Loucy (cell line): ENCODE measurements around the gene KLHL3.

Experiments used
- H2AFZ ChIP-seq: fragments of 200-600 bp; sonication (generic); 2 replicates; pipeline ENCODE4 v1.6.0; 2016; ENCODE audit warnings: antibody characterized with exemption, mild to moderate bottlenecking, low read length, moderate library complexity
- H3F3A ChIP-seq: fragments of 200-600 bp; 2 replicates; pipeline ENCODE4 v1.6.0; 2016; ENCODE audit warnings: antibody characterized with exemption, low read depth, mild to moderate bottlenecking
- H3K27me3 ChIP-seq: fragments of 200-600 bp; sonication (generic); 2 replicates; pipeline ENCODE4 v1.6.1; 2014; ENCODE audit warnings: low read length, mild to moderate bottlenecking; ENCODE audit not compliant: insufficient read depth, poor library complexity, severe bottlenecking
- H3K36me3 ChIP-seq: fragments of 200-600 bp; sonication (generic); 2 replicates; pipeline ENCODE4 v1.6.1; 2016; ENCODE audit warnings: low read length; ENCODE audit not compliant: insufficient read depth
- H3K4me1 ChIP-seq: fragments of 200-600 bp; sonication (generic); 2 replicates; pipeline ENCODE4 v1.5.1; 2014; ENCODE audit warnings: low read length, mild to moderate bottlenecking; ENCODE audit not compliant: insufficient read depth, poor library complexity, severe bottlenecking
- H3K4me2 ChIP-seq: fragments of 200-600 bp; sonication (generic); 2 replicates; pipeline ENCODE4 v1.6.0; 2014; ENCODE audit warnings: antibody characterized with exemption, low read length, low read depth, mild to moderate bottlenecking; ENCODE audit not compliant: poor library complexity, severe bottlenecking
- H3K4me3 ChIP-seq: fragments of 200-600 bp; sonication (generic); 2 replicates; pipeline ENCODE4 v1.5.1; 2014; ENCODE audit warnings: low read length, mild to moderate bottlenecking, mixed read lengths; ENCODE audit not compliant: poor library complexity, severe bottlenecking
- H3K79me2 ChIP-seq: fragments of 200-600 bp; sonication (generic); 2 replicates; pipeline ENCODE4 v1.6.1; 2014; ENCODE audit warnings: low read length; ENCODE audit not compliant: insufficient read depth
- H3K9ac ChIP-seq: fragments of 200-600 bp; sonication (generic); 2 replicates; pipeline ENCODE4 v1.6.0; 2014; ENCODE audit warnings: mild to moderate bottlenecking, low read depth, low read length, moderate library complexity; ENCODE audit not compliant: poor library complexity, severe bottlenecking
- H3K9me2 ChIP-seq: fragments of 200-600 bp; sonication (generic); replicated peaks from 2 replicates; pipeline ENCODE4 v1.6.1; 2016; ENCODE audit warnings: low read depth, low read length, mixed read lengths
- H3K9me3 ChIP-seq: fragments of 200-600 bp; sonication (generic); 2 replicates; pipeline ENCODE4 v1.6.1; 2014; ENCODE audit warnings: mild to moderate bottlenecking, antibody characterized with exemption, low read length, low read depth; ENCODE audit not compliant: insufficient read depth
- H4K20me1 ChIP-seq: fragments of 200-600 bp; sonication (generic); 2 replicates; pipeline ENCODE4 v1.6.0; 2014; ENCODE audit warnings: antibody characterized with exemption, low read length, mild to moderate bottlenecking; ENCODE audit not compliant: insufficient read depth, poor library complexity, severe bottlenecking
- CTCF ChIP-seq: fragments of 200-600 bp; sonication (generic); conservative IDR thresholded peaks from 2 replicates; pipeline ENCODE4 v1.5.1; 2014; ENCODE audit warnings: mild to moderate bottlenecking, antibody characterized with exemption, low read length
- EZH2phosphoT487 ChIP-seq: fragments of 200-600 bp; IDR thresholded peaks from 2 replicates; pipeline ENCODE4 v1.6.1; 2018; ENCODE audit warnings: antibody characterized with exemption, mild to moderate bottlenecking, moderate library complexity, borderline replicate concordance

The KLHL3 gene

GRCh38 chr5:137609127-137609526 is 126.8 kb downstream of the KLHL3 start:
- Histone ChIP-seq H3K36me3 (no peaks in the 10 kb centered on the region), H3K4me3 (no peak overlapping the region), H3K4me2 (no peak overlapping the region), H4K20me1 (no peaks in the 10 kb centered on the region), H3K9me3 (no peaks in the 10 kb centered on the region), H2AFZ (no peak overlapping the region), H3K4me1 (no peaks in the 10 kb centered on the region), H3K27me3 (no peaks in the 10 kb centered on the region), H3K9ac (no peak overlapping the region), H3K79me2 (no peaks in the 10 kb centered on the region), H3K9me2 (no peaks in the 10 kb centered on the region), H3F3A (no peaks in the 10 kb centered on the region)
- TF ChIP-seq CTCF (no peak), EZH2phosphoT487 (no peak)

DNA sequence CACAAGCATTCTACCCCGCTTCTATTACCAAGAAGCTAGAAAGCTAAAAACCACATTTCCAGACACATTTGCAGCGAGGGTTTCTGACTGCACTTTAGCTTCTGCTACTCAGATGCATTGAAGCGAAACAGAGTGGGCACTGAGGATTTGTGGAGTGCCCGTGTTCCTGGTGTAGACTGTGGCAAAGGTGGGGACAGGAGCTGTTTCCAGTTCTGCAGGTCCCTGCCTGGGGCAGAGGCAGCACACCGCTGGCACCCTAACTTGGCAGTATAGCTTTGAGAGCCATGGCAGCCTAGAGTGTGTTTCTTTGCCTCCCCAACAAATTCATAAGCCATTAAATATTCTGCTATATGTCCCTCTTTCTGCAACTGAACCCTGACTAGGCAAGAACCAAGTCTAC is 128.1 kb downstream of the KLHL3 start:
- H3K4me3 ChIP-seq: no peak overlapping the region
- H3K9me2 ChIP-seq: no peaks in the 10 kb centered on the region
- H3K4me1 ChIP-seq: no peaks in the 10 kb centered on the region
- H3K27me3 ChIP-seq: no peaks in the 10 kb centered on the region
- H4K20me1 ChIP-seq: no peaks in the 10 kb centered on the region
- no peaks in the 10 kb centered on the region for H3K36me3 ChIP-seq
- H3K79me2 ChIP-seq: no peaks in the 10 kb centered on the region
- no peak overlapping the region for H3K4me2 ChIP-seq
- TF ChIP-seq CTCF: no peak
- no peak for TF ChIP-seq EZH2phosphoT487
- H3F3A ChIP-seq: no peaks in the 10 kb centered on the region
- no peaks in the 10 kb centered on the region for H3K9me3 ChIP-seq
- H3K9ac ChIP-seq: no peak overlapping the region
- H2AFZ ChIP-seq: no peak overlapping the region

DNA sequence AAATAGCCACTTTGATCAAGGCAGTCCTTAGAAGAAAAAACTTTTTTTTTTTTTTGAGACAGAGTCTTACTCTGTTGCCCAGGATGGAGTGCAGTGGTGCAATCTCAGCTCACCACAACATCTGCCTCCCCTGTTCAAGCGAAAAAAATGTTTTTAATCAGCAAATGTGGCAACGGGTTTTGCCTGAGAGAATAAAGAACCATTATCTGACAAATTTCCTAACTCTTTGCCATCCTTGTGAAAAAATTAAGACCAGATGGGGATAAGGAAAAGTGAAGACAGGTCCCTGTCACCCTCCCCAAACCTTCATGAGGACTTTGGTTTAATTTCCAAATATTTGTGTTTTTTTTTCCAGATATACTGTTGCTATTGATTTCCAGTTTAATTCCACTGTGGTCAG is 129.5 kb downstream of the KLHL3 start:
- Histone ChIP-seq H3K27me3 (no peaks in the 10 kb centered on the region), H4K20me1 (no peaks in the 10 kb centered on the region), H3K9me3 (no peaks in the 10 kb centered on the region), H3K9me2 (no peaks in the 10 kb centered on the region), H3K79me2 (no peaks in the 10 kb centered on the region), H2AFZ (no peak overlapping the region), H3K4me2 (no peak overlapping the region), H3K4me3 (no peak overlapping the region), H3K9ac (no peak overlapping the region), H3K4me1 (no peaks in the 10 kb centered on the region), H3K36me3 (no peaks in the 10 kb centered on the region), H3F3A (no peaks in the 10 kb centered on the region)
- no peak for TF ChIP-seq CTCF
- no peak for TF ChIP-seq EZH2phosphoT487
